ENCODE data around the gene CNDP1.

DNA sequence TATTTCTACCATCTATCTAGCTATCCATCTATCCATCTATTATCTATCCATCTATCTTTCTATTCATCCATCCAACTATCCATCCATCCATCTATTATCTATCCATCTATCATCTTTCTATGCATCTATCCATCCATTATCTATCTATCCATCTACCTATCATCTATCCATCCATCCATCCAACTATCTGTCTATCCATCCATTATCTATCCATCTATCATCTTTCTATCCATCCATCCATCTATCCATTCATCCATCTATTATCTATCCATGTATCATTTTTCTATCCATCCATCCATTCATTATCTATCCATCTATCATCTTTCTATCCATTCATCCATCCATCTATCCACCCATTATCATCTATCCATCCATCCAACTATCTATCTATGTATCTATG lies 38.8 kb downstream of the CNDP1 start:
- TF ChIP-seq, protein P1, sequence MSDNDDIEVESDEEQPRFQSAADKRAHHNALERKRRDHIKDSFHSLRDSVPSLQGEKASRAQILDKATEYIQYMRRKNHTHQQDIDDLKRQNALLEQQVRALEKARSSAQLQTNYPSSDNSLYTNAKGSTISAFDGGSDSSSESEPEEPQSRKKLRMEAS (IDR thresholded peaks at IDR 0.05; ENCODE audit: low read depth): no peak
- TF ChIP-seq, protein P2, sequence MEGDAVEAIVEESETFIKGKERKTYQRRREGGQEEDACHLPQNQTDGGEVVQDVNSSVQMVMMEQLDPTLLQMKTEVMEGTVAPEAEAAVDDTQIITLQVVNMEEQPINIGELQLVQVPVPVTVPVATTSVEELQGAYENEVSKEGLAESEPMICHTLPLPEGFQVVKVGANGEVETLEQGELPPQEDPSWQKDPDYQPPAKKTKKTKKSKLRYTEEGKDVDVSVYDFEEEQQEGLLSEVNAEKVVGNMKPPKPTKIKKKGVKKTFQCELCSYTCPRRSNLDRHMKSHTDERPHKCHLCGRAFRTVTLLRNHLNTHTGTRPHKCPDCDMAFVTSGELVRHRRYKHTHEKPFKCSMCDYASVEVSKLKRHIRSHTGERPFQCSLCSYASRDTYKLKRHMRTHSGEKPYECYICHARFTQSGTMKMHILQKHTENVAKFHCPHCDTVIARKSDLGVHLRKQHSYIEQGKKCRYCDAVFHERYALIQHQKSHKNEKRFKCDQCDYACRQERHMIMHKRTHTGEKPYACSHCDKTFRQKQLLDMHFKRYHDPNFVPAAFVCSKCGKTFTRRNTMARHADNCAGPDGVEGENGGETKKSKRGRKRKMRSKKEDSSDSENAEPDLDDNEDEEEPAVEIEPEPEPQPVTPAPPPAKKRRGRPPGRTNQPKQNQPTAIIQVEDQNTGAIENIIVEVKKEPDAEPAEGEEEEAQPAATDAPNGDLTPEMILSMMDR (IDR thresholded peaks at IDR 0.05): no peak
- TF ChIP-seq RAD21 (IDR thresholded peaks at IDR 0.05; ENCODE audit: low read length): no peak
- TF ChIP-seq FOSL2 (IDR thresholded peaks at IDR 0.05; ENCODE audit: borderline replicate concordance, low read depth): no peak
- no peak for TF ChIP-seq EZH2phosphoT487 (IDR thresholded peaks at IDR 0.05; ENCODE audit: borderline replicate concordance, low read depth)
- no peak for TF ChIP-seq TCF12 (IDR thresholded peaks at IDR 0.05)
- no peak for TF ChIP-seq EP300 (IDR thresholded peaks at IDR 0.05; ENCODE audit: borderline replicate concordance in 1 of 2, low read depth in 1 of 2, low read length in 1 of 2)
- no peak for TF ChIP-seq NRF1 (IDR thresholded peaks at IDR 0.05; ENCODE audit: low read depth, low read length)
- TF ChIP-seq TEAD4 (IDR thresholded peaks at IDR 0.05; ENCODE audit: borderline replicate concordance, insufficient read depth): no peak
- TF ChIP-seq RFX5 (IDR thresholded peaks at IDR 0.05; ENCODE audit: low read length): no peak
- TF ChIP-seq FOXM1 (IDR thresholded peaks at IDR 0.05; ENCODE audit: low read depth): no peak
- no peak for TF ChIP-seq TAF1 (IDR thresholded peaks at IDR 0.05; ENCODE audit: borderline replicate concordance, low read depth, low read length)
